NB4 (cell line): ENCODE measurements around the gene TBXAS1.
"Not testable (repeated sequence)": the region's sequence is repeated elsewhere in the genome, so short reads cannot be mapped to it uniquely, and the experiment has no call there.

ENCODE experiments used
- CTCF ChIP-seq: IDR thresholded peaks from one replicate; pipeline ENCODE4 v1.5.1; 2012; ENCODE audit warnings: low read depth, low read length
- MAX ChIP-seq: IDR thresholded peaks from 2 replicates; pipeline ENCODE4 v1.6.1; 2011; ENCODE audit warnings: low read depth, low read length
- MYC ChIP-seq: IDR thresholded peaks from 2 replicates; pipeline ENCODE4 v1.6.1; 2011; ENCODE audit warnings: low read depth, low read length
- POLR2A ChIP-seq: IDR thresholded peaks from 2 replicates; pipeline ENCODE4 v1.6.1; 2011; ENCODE audit warnings: mild to moderate bottlenecking; ENCODE audit not compliant: insufficient read length; ENCODE audit errors: extremely low read depth

DNA sequence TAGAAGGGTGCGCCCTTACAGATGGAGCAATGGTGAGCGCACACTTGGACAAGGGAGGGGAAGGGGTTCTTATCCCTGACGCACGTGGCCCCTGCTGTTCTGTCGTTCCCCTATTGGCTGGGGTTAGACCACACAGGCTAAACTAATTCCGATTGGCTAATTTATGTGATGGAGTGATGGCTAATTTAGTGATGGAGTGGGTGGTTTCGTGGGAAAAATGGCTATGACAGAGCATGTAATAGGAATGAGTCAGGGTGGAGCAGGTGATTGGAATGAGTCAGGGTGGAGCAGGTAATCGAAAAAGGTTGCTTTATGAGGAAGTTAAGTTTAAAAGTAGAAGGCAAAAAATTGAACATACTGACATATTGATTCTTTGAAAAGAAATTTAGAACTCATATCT is 100.2 kb downstream of the TBXAS1 start:
- not testable (repeated sequence) for TF ChIP-seq CTCF, POLR2A, MAX, MYC
